ENCODE data around the gene CCDC158.
"Not testable (repeated sequence)": the region's sequence is repeated elsewhere in the genome, so short reads cannot be mapped to it uniquely, and the experiment has no call there.

CCDC158 gene

GRCh38 chr4:76301775-76302162, 119.2 kb downstream of the CCDC158 start:
- Histone ChIP-seq H3K36me3 (ENCODE audit: control insufficient read depth in 2 of 2, insufficient read depth in 2 of 2, low read length in 2 of 2) (no peaks in the 10 kb centered on the region), H3K27ac (ENCODE audit: low read length) (no peak overlapping the region), H3K27me3 (ENCODE audit: control insufficient read depth in 1 of 2, insufficient read depth in 2 of 2, low read length in 2 of 2) (no peaks in the 10 kb centered on the region), H3K4me1 (ENCODE audit: control insufficient read depth, insufficient read depth, low read length) (peaks cover 10% of the 10 kb centered on the region), H3K4me3 (ENCODE audit: low read length in 2 of 2) (no peak overlapping the region), H3K9ac (ENCODE audit: low read length in 2 of 2) (no peak overlapping the region), H3K9me3 (ENCODE audit: control insufficient read depth in 2 of 2, low read length in 2 of 2) (peaks cover 1 to 5% of the 10 kb centered on the region in 2 donors)

- no peaks in the 10 kb centered on the region for H3K36me3 ChIP-seq (ENCODE audit: control insufficient read depth in 2 of 2, insufficient read depth in 2 of 2, low read length in 2 of 2)
- peaks cover 1 to 5% of the 10 kb centered on the region in 2 donors for H3K9me3 ChIP-seq (ENCODE audit: control insufficient read depth in 2 of 2, low read length in 2 of 2)
- no peak overlapping the region for H3K27ac ChIP-seq (ENCODE audit: low read length)
- no peaks in the 10 kb centered on the region for H3K27me3 ChIP-seq (ENCODE audit: control insufficient read depth in 1 of 2, insufficient read depth in 2 of 2, low read length in 2 of 2)
- H3K4me3 ChIP-seq (ENCODE audit: low read length in 2 of 2): no peak overlapping the region
- no peak overlapping the region for H3K9ac ChIP-seq (ENCODE audit: low read length in 2 of 2)
- peaks cover 10% of the 10 kb centered on the region for H3K4me1 ChIP-seq (ENCODE audit: control insufficient read depth, insufficient read depth, low read length)
Measured at GRCh38 chr4:76301068-76301774, 119.7 kb downstream of the CCDC158 start.

DNA sequence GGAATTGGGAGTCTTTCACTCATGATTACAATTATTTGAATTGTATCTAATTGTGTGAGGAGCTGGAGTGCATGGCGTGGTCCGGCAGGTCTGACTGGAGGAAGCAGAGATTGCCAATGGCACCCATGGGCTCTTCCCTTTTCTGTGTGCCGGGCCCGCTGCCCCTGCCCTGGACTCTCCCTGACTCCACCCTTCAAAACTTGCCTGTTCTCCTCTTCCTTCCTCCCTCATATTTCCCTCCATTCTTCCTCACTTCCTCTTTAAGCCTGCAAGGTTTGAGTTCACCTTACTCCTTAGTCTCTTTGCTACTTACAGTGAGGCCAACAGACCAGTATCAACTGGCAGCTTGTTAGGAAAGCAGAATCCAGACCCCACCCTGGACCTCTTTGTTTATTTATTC, 120.9 kb downstream of the CCDC158 start:
- H3K27me3 ChIP-seq (ENCODE audit: control insufficient read depth in 1 of 2, insufficient read depth in 2 of 2, low read length in 2 of 2): no peaks in the 10 kb centered on the region
- peaks cover 1 to 5% of the 10 kb centered on the region in 2 donors for H3K9me3 ChIP-seq (ENCODE audit: control insufficient read depth in 2 of 2, low read length in 2 of 2)
- no peaks in the 10 kb centered on the region for H3K36me3 ChIP-seq (ENCODE audit: control insufficient read depth in 2 of 2, insufficient read depth in 2 of 2, low read length in 2 of 2)
- no peak overlapping the region for H3K27ac ChIP-seq (ENCODE audit: low read length)
- H3K4me3 ChIP-seq (ENCODE audit: low read length in 2 of 2): no peak overlapping the region
- H3K4me1 ChIP-seq (ENCODE audit: control insufficient read depth, insufficient read depth, low read length): peaks cover under 1% of the 10 kb centered on the region
- H3K9ac ChIP-seq (ENCODE audit: low read length in 2 of 2): no peak overlapping the region

DNA sequence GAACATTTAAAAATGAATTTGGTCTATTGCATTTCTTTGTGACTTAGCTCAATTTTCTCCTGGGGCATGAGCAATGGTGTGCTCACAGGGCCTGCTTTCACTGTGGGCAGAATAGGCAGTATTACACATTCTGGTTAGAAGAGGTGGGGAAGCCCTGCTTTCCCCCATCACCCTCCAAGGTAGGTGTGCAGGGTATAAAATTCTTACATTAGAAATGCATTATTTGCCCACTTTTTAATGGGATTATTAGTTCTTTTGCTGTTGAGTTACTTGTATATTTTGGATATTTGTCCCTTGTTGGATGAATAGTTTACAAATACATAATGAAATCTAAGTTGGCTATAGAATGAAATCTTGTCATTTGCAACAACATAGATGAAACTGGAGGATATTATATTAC, 122.7 kb downstream of the CCDC158 start:
- Histone ChIP-seq H3K4me3 (ENCODE audit: low read length in 2 of 2) (no peak overlapping the region), H3K27ac (ENCODE audit: low read length) (no peak overlapping the region), H3K36me3 (ENCODE audit: control insufficient read depth in 2 of 2, insufficient read depth in 2 of 2, low read length in 2 of 2) (no peaks in the 10 kb centered on the region), H3K27me3 (ENCODE audit: control insufficient read depth in 1 of 2, insufficient read depth in 2 of 2, low read length in 2 of 2) (no peaks in the 10 kb centered on the region), H3K9me3 (ENCODE audit: control insufficient read depth in 2 of 2, low read length in 2 of 2) (peaks cover 1 to 5% of the 10 kb centered on the region in 2 donors), H3K9ac (ENCODE audit: low read length in 2 of 2) (no peak overlapping the region), H3K4me1 (ENCODE audit: control insufficient read depth, insufficient read depth, low read length) (no peaks in the 10 kb centered on the region)

GRCh38 chr4:76296286-76296820, 124.6 kb downstream of the CCDC158 start:
- Histone ChIP-seq H3K9ac (ENCODE audit: low read length in 2 of 2) (no peak overlapping the region), H3K27ac (ENCODE audit: low read length) (no peak overlapping the region), H3K9me3 (ENCODE audit: control insufficient read depth in 2 of 2, low read length in 2 of 2) (peaks cover 1 to 5% of the 10 kb centered on the region in 2 donors), H3K27me3 (ENCODE audit: control insufficient read depth in 1 of 2, insufficient read depth in 2 of 2, low read length in 2 of 2) (no peaks in the 10 kb centered on the region), H3K36me3 (ENCODE audit: control insufficient read depth in 2 of 2, insufficient read depth in 2 of 2, low read length in 2 of 2) (no peaks in the 10 kb centered on the region), H3K4me1 (ENCODE audit: control insufficient read depth, insufficient read depth, low read length) (no peaks in the 10 kb centered on the region), H3K4me3 (ENCODE audit: low read length in 2 of 2) (no peak overlapping the region)

DNA sequence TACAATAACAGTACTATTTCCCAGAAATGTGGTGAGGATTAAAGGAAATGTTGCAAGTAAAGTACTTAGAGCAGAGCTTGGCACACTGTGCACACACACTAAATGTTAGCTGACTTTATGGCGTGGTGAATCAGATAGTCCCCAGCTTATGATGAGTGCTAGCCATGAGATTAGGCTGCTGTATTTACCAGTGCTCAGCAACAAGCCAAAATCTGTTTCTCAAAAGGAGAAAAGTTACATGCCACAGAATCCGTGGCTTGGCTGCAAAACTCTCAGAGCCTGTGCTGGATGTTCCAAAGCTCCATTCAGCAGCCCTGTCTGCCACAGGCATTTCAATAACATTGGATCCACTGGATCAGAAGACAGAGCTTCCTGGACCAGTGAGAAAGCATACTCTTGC, 127.2 kb downstream of the CCDC158 start:
- Histone ChIP-seq H3K4me1 (ENCODE audit: control insufficient read depth, insufficient read depth, low read length) (no peaks in the 10 kb centered on the region), H3K36me3 (ENCODE audit: control insufficient read depth in 2 of 2, insufficient read depth in 2 of 2, low read length in 2 of 2) (no peaks in the 10 kb centered on the region), H3K9ac (ENCODE audit: low read length in 2 of 2) (no peak overlapping the region), H3K9me3 (ENCODE audit: control insufficient read depth in 2 of 2, low read length in 2 of 2) (peaks cover 1 to 5% of the 10 kb centered on the region in 2 donors), H3K27me3 (ENCODE audit: control insufficient read depth in 1 of 2, insufficient read depth in 2 of 2, low read length in 2 of 2) (no peaks in the 10 kb centered on the region), H3K4me3 (ENCODE audit: low read length in 2 of 2) (no peak overlapping the region), H3K27ac (ENCODE audit: low read length) (no peak overlapping the region)

- no peaks in the 10 kb centered on the region for H3K36me3 ChIP-seq (ENCODE audit: control insufficient read depth in 2 of 2, insufficient read depth in 2 of 2, low read length in 2 of 2)
Measured at GRCh38 chr4:76292730-76293129, 128.2 kb downstream of the CCDC158 start.

GRCh38 chr4:76287811-76288210, 133.1 kb downstream of the CCDC158 start:
- not testable (repeated sequence) for H3K9me3 ChIP-seq (ENCODE audit: control insufficient read depth in 2 of 2, low read length in 2 of 2); H3K4me1 ChIP-seq (ENCODE audit: control insufficient read depth, insufficient read depth, low read length); H3K9ac ChIP-seq (ENCODE audit: low read length in 2 of 2); H3K27me3 ChIP-seq (ENCODE audit: control insufficient read depth in 1 of 2, insufficient read depth in 2 of 2, low read length in 2 of 2); H3K4me3 ChIP-seq (ENCODE audit: low read length in 2 of 2); H3K36me3 ChIP-seq (ENCODE audit: control insufficient read depth in 2 of 2, insufficient read depth in 2 of 2, low read length in 2 of 2); H3K27ac ChIP-seq (ENCODE audit: low read length)

More at GRCh38 chr4:76292730-76293129, 128.2 kb downstream of the CCDC158 start:
- Histone ChIP-seq H3K27me3 (ENCODE audit: control insufficient read depth in 1 of 2, insufficient read depth in 2 of 2, low read length in 2 of 2) (no peaks in the 10 kb centered on the region), H3K9me3 (ENCODE audit: control insufficient read depth in 2 of 2, low read length in 2 of 2) (no peaks in the 10 kb centered on the region), H3K4me1 (ENCODE audit: control insufficient read depth, insufficient read depth, low read length) (no peaks in the 10 kb centered on the region), H3K9ac (ENCODE audit: low read length in 2 of 2) (no peak overlapping the region), H3K4me3 (ENCODE audit: low read length in 2 of 2) (no peak overlapping the region), H3K27ac (ENCODE audit: low read length) (no peak overlapping the region)

- Histone ChIP-seq H3K36me3 (ENCODE audit: control insufficient read depth in 2 of 2, insufficient read depth in 2 of 2, low read length in 2 of 2) (no peaks in the 10 kb centered on the region), H3K4me1 (ENCODE audit: control insufficient read depth, insufficient read depth, low read length) (no peaks in the 10 kb centered on the region), H3K9ac (ENCODE audit: low read length in 2 of 2) (no peak overlapping the region), H3K9me3 (ENCODE audit: control insufficient read depth in 2 of 2, low read length in 2 of 2) (no peaks in the 10 kb centered on the region), H3K27me3 (ENCODE audit: control insufficient read depth in 1 of 2, insufficient read depth in 2 of 2, low read length in 2 of 2) (no peaks in the 10 kb centered on the region), H3K27ac (ENCODE audit: low read length) (no peak overlapping the region), H3K4me3 (ENCODE audit: low read length in 2 of 2) (no peak overlapping the region)
Measured at GRCh38 chr4:76283900-76284299, 137.0 kb downstream of the CCDC158 start.

GRCh38 chr4:76282941-76283689, 137.8 kb downstream of the CCDC158 start:
- no peaks in the 10 kb centered on the region for H3K27me3 ChIP-seq (ENCODE audit: control insufficient read depth in 1 of 2, insufficient read depth in 2 of 2, low read length in 2 of 2)
- no peak overlapping the region for H3K9ac ChIP-seq (ENCODE audit: low read length in 2 of 2)
- no peak overlapping the region for H3K4me3 ChIP-seq (ENCODE audit: low read length in 2 of 2)
- H3K9me3 ChIP-seq (ENCODE audit: control insufficient read depth in 2 of 2, low read length in 2 of 2): no peaks in the 10 kb centered on the region
- no peak overlapping the region for H3K27ac ChIP-seq (ENCODE audit: low read length)
- H3K4me1 ChIP-seq (ENCODE audit: control insufficient read depth, insufficient read depth, low read length): no peaks in the 10 kb centered on the region
- no peaks in the 10 kb centered on the region for H3K36me3 ChIP-seq (ENCODE audit: control insufficient read depth in 2 of 2, insufficient read depth in 2 of 2, low read length in 2 of 2)

DNA sequence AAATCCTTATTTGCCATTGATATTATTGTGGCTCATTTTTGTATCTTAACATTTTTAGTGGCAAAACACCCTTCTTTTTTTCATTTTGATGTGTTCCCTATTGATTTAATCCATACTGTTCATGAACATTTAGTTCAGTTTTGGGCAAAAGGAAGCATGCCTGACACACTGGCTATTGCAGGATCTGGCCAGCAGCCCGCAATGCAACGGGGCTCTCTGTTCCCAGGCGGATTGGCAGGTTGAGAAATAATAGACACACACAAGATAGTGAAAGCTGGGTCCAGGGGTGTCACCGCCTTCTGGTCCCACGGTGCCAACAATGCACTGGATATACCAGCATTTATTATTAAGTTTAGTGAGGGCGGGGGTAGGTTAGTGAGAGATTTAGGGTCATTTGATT, 139.3 kb downstream of the CCDC158 start:
- not testable (repeated sequence) for H3K4me1 ChIP-seq (ENCODE audit: control insufficient read depth, insufficient read depth, low read length); H3K9me3 ChIP-seq (ENCODE audit: control insufficient read depth in 2 of 2, low read length in 2 of 2); H3K27me3 ChIP-seq (ENCODE audit: control insufficient read depth in 1 of 2, insufficient read depth in 2 of 2, low read length in 2 of 2); H3K27ac ChIP-seq (ENCODE audit: low read length); H3K36me3 ChIP-seq (ENCODE audit: control insufficient read depth in 2 of 2, insufficient read depth in 2 of 2, low read length in 2 of 2); H3K4me3 ChIP-seq (ENCODE audit: low read length in 2 of 2); H3K9ac ChIP-seq (ENCODE audit: low read length in 2 of 2)

Measured in stomach smooth muscle (tissue), 2 donors.